GM06990 (cell line): ENCODE data around the gene SLC15A3.

ENCODE experiments used
- DNase-seq: peaks from one replicate; pipeline ENCODE4 v3.0.0-alpha.2; 2011; ENCODE audit not compliant: insufficient read length; ENCODE audit errors: extremely low read depth
- H3K27me3 ChIP-seq: replicated peaks from 2 replicates; pipeline ENCODE4 v1.6.0; 2011; ENCODE audit warnings: low read length; ENCODE audit not compliant: control insufficient read depth, insufficient read depth
- H3K36me3 ChIP-seq: 2 replicates; pipeline ENCODE4 v1.5.1; 2011; ENCODE audit warnings: low read length; ENCODE audit not compliant: control insufficient read depth, insufficient read depth
- H3K4me3 ChIP-seq: replicated peaks from 2 replicates; pipeline ENCODE4 v1.5.1; 2011; ENCODE audit warnings: low read depth, mild to moderate bottlenecking, control low read depth, low read length
- CTCF ChIP-seq: IDR thresholded peaks from 2 replicates; pipeline ENCODE4 v1.5.1; 2011; ENCODE audit warnings: low read length, control low read depth, mild to moderate bottlenecking, inconsistent platforms; ENCODE audit not compliant: insufficient read depth, poor library complexity, severe bottlenecking

Gene SLC15A3

GRCh38 chr11:60899977-60900376 lies 52.0 kb downstream of the SLC15A3 start:
- Histone ChIP-seq H3K27me3 (no peaks in the 10 kb centered on the region), H3K4me3 (no peak overlapping the region), H3K36me3 (peaks cover 44% of the 10 kb centered on the region)
- no peak for DNase-seq
- no peak for TF ChIP-seq CTCF

DNA sequence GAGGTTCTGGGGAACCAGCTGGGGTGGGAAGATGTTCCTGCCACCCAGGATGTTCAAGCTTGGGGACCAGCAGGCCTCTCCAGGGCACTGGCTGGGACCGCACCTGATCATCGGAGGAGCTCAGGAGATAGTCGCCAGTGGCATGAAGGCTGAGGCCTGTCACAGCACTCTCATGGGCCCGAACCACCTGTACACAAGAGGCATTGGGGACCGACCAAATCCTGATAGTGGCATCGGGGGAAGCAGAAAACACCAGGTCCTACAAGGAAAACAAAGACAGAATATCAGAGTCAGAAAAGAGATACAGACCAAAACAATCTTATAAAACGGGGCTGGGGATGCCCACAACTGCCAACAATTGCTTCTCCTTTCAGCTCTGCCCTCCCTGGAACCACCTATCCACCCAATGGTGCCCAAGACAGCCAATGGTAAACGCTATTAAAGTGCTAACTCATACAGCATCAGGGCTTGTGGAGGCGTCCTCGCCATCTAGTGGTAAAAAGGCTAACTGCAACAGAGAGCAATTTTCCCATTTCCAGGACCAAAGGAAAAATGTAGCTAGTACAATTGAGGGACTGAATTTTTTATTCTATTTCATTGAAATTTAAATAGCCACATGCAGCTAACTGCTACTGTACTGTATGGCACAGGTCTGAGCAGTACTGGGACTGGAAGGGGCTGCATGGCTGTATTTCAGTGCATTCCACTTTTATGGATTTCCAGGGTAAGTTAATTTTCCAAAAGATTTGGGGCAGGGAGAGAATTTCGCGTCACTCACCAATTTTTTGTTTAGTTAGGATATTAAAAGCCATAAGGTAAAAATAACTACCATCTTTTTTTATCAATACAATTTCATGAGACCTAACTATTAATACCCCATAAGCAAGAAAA lies 52.7 kb downstream of the SLC15A3 start:
- Histone ChIP-seq H3K36me3 (peaks cover 44% of the 10 kb centered on the region), H3K27me3 (no peaks in the 10 kb centered on the region)
- no peak for DNase-seq

GRCh38 chr11:60897496-60897895 lies 54.5 kb downstream of the SLC15A3 start:
- Histone ChIP-seq H3K4me3 (no peak overlapping the region), H3K27me3 (no peaks in the 10 kb centered on the region), H3K36me3 (peaks cover 38% of the 10 kb centered on the region)
- TF ChIP-seq CTCF, result no peak
- DNase-seq, result no peak

More for the DNA sequence above, 52.7 kb downstream of the SLC15A3 start:
- no peak overlapping the region for H3K4me3 ChIP-seq
- peak; percentile 92 for TF ChIP-seq CTCF

DNA sequence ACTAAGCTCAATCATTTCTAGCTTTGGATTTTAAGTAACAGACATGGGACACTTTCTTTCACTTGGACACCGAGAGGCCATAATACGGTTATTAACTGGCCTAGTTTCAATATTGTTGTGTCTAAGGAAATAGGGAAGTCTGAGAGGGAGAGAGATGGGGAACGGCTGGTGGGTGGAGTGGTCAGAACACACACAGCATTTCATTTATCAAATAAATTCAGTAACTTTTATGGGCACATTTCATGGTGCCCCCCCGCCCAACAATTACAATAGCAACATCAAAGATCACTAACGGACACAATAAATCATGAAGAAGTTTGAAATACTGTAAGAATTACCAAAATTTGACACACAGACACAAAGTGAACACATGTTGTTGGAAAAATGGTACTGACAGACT lies 56.3 kb downstream of the SLC15A3 start:
- no peak overlapping the region for H3K4me3 ChIP-seq
- H3K27me3 ChIP-seq, result no peaks in the 10 kb centered on the region
- DNase-seq, result no peak
- TF ChIP-seq CTCF, result no peak
- H3K36me3 ChIP-seq, result peaks cover 30% of the 10 kb centered on the region

- H3K36me3 ChIP-seq, result peaks cover 17% of the 10 kb centered on the region
- H3K4me3 ChIP-seq, result no peak overlapping the region
- no peak for TF ChIP-seq CTCF
- no peak for DNase-seq
- no peaks in the 10 kb centered on the region for H3K27me3 ChIP-seq
Measured at GRCh38 chr11:60891103-60891741, 60.8 kb downstream of the SLC15A3 start.
